H1 (cell line): ENCODE measurements around the gene PAIP1. TPM values are rescaled to one million over a fixed set of nuclear protein-coding genes. Genes with fewer than 3 reads are reported as not detected.

Source experiments
- CTCF ChIA-PET: fragments of 300-600 bp; sonication (Branson Sonifier 250); formaldehyde crosslinking; loops from one replicate; lab custom pipeline; 2021; ENCODE audit not compliant: partially characterized antibody; lab: Charles Lee
- POLR2A ChIA-PET: fragments of 300-600 bp; sonication (Branson Sonifier 250); formaldehyde crosslinking; loops from one replicate; lab custom pipeline; 2021; ENCODE audit warnings: inconsistent platforms; ENCODE audit not compliant: partially characterized antibody; lab: Charles Lee
- DNase-seq, 2 experiments: peaks; one replicate each; pipeline versions ENCODE4 v3.0.0 to v3.0.0-alpha.2; 2010 to 2022; ENCODE audit warnings: low spot score in 2 of 2, low read depth in 1 of 2, mixed read lengths in 1 of 2
- FAIRE-seq: peaks from 2 replicates; lab custom pipeline; 2011; peaks lifted over from hg19 to GRCh38; lab: Jason Lieb, UNC
- H2AFZ ChIP-seq: 2 replicates; pipeline ENCODE4 v1.8.1; 2012; ENCODE audit warnings: low read length, inconsistent platforms
- H2AK5ac ChIP-seq: 2 replicates; pipeline ENCODE4 v1.6.1; 2013; ENCODE audit warnings: low read depth, low read length
- H2BK120ac ChIP-seq: replicated peaks from 2 replicates; pipeline ENCODE3; 2013; ENCODE audit warnings: low read depth, low read length, inconsistent platforms
- H2BK12ac ChIP-seq: 2 replicates; pipeline ENCODE4 v1.6.1; 2013; ENCODE audit warnings: low read depth, low read length
- H2BK15ac ChIP-seq: 2 replicates; pipeline ENCODE4 v1.6.1; 2013; ENCODE audit warnings: low read length
- H2BK20ac ChIP-seq: 2 replicates; pipeline ENCODE4 v1.6.1; 2013; ENCODE audit warnings: low read length
- H2BK5ac ChIP-seq: 2 replicates; pipeline ENCODE4 v1.6.1; 2013; ENCODE audit warnings: low read depth, low read length
- H3K14ac ChIP-seq: 2 replicates; pipeline ENCODE4 v1.6.1; 2013; ENCODE audit warnings: inconsistent platforms; ENCODE audit not compliant: insufficient read length
- H3K18ac ChIP-seq: 2 replicates; pipeline ENCODE4 v1.6.1; 2013; ENCODE audit warnings: low read length; ENCODE audit errors: extremely low read depth
- H3K23ac ChIP-seq: 2 replicates; pipeline ENCODE4 v1.6.1; 2013; ENCODE audit warnings: inconsistent platforms; ENCODE audit not compliant: insufficient read length
- H3K23me2 ChIP-seq: 2 replicates; pipeline ENCODE4 v1.6.1; 2013; ENCODE audit warnings: low read depth, low read length
- H3K27ac ChIP-seq: 2 replicates; pipeline ENCODE4 v1.6.1; 2011; ENCODE audit warnings: low read depth, low read length, inconsistent platforms
- H3K27me3 ChIP-seq, 4 experiments: replicated peaks in 1 of 4; 1 replicate in 1 of 4; 2 replicates in 3 of 4; pipeline versions ENCODE4 v1.6.1 to v1.8.1; 2011 to 2013; ENCODE audit warnings: low read length in 3 of 4, mild to moderate bottlenecking in 3 of 4, inconsistent platforms in 2 of 4, mixed read lengths in 2 of 4, moderate library complexity in 1 of 4; ENCODE audit not compliant: control insufficient read depth in 3 of 4, insufficient read depth in 3 of 4; ENCODE audit errors: extremely low read depth in 1 of 4
- H3K36me3 ChIP-seq, 4 experiments: 2 replicates each; pipeline versions ENCODE4 v1.6.1 to v1.8.1; 2011 to 2013; ENCODE audit warnings: mild to moderate bottlenecking in 4 of 4, low read length in 3 of 4, moderate library complexity in 2 of 4, control low read depth in 1 of 4, inconsistent platforms in 1 of 4; ENCODE audit not compliant: insufficient read depth in 4 of 4, control insufficient read depth in 2 of 4
- H3K4ac ChIP-seq: replicated peaks from 2 replicates; pipeline ENCODE3; 2013; ENCODE audit warnings: low read length, low read depth, mixed read lengths, inconsistent platforms; ENCODE audit not compliant: insufficient read length
- H3K4me1 ChIP-seq, 4 experiments: replicated peaks in 1 of 4; 1 replicate in 1 of 4; 2 replicates in 3 of 4; pipeline versions ENCODE4 v1.6.1 to v1.8.1; 2011 to 2013; ENCODE audit warnings: low read length in 3 of 4, inconsistent platforms in 2 of 4, mixed read lengths in 1 of 4; ENCODE audit not compliant: insufficient read depth in 4 of 4, control insufficient read depth in 3 of 4
- H3K4me2 ChIP-seq, 2 experiments: 2 replicates each; pipeline versions ENCODE4 v1.6.1 to v1.8.1; 2011 to 2013; ENCODE audit warnings: low read depth in 2 of 2, low read length in 2 of 2, control low read depth in 1 of 2, inconsistent platforms in 1 of 2, mild to moderate bottlenecking in 1 of 2; ENCODE audit not compliant: insufficient read depth in 1 of 2
- H3K4me3 ChIP-seq, 4 experiments: fragments of 200-600, 300-600 bp in 1 of 4; sonication (generic), shearing (Covaris generic), sonication (Bioruptor Twin) in 1 of 4; 2 replicates each; pipeline versions ENCODE4 v1.5.1 to v1.8.1; 2011 to 2016; ENCODE audit warnings: low read length in 4 of 4, low read depth in 3 of 4, control low read depth in 2 of 4, inconsistent platforms in 2 of 4, mild to moderate bottlenecking in 2 of 4, mixed read lengths in 1 of 4, moderate library complexity in 1 of 4; ENCODE audit not compliant: insufficient read depth in 2 of 4; ENCODE audit errors: extremely low read depth in 1 of 4
- H3K56ac ChIP-seq: replicated peaks from 2 replicates; pipeline ENCODE3; 2013; ENCODE audit warnings: low read depth, mild to moderate bottlenecking, mixed read lengths, low read length, inconsistent platforms; ENCODE audit not compliant: insufficient read length
- H3K79me1 ChIP-seq: 2 replicates; pipeline ENCODE4 v1.6.1; 2013; ENCODE audit warnings: low read depth, low read length, control low read depth
- H3K79me2 ChIP-seq, 2 experiments: 2 replicates each; pipeline versions ENCODE4 v1.6.1 to v1.8.1; 2012 to 2013; ENCODE audit warnings: low read length in 2 of 2, mild to moderate bottlenecking in 2 of 2, inconsistent platforms in 1 of 2; ENCODE audit not compliant: insufficient read depth in 2 of 2, control insufficient read depth in 1 of 2
- H3K9ac ChIP-seq, 4 experiments: replicated peaks in 1 of 4; 1 replicate in 1 of 4; 2 replicates in 3 of 4; pipeline versions ENCODE4 v1.6.1 to v1.8.1; 2011 to 2013; ENCODE audit warnings: low read depth in 3 of 4, low read length in 3 of 4, control low read depth in 2 of 4, mild to moderate bottlenecking in 2 of 4, moderate library complexity in 2 of 4, inconsistent platforms in 1 of 4; ENCODE audit errors: extremely low read depth in 1 of 4
- H3K9me3 ChIP-seq, 2 experiments: 2 replicates each; pipeline versions ENCODE4 v1.6.1 to v1.8.1; 2012 to 2013; ENCODE audit warnings: mild to moderate bottlenecking in 2 of 2, moderate library complexity in 2 of 2, control low read depth in 1 of 2, inconsistent platforms in 1 of 2, low read depth in 1 of 2, low read length in 1 of 2, mixed read lengths in 1 of 2; ENCODE audit not compliant: insufficient read depth in 2 of 2
- H4K20me1 ChIP-seq, 2 experiments: replicated peaks in 1 of 2; 2 replicates each; pipeline versions ENCODE3 to v1.8.1; 2011 to 2013; ENCODE audit warnings: inconsistent platforms in 2 of 2, low read length in 2 of 2, mild to moderate bottlenecking in 1 of 2; ENCODE audit not compliant: insufficient read depth in 2 of 2, control insufficient read depth in 1 of 2
- H4K5ac ChIP-seq: 2 replicates; pipeline ENCODE4 v1.6.1; 2013; ENCODE audit warnings: low read length, low read depth, mixed read lengths, inconsistent platforms; ENCODE audit not compliant: insufficient read length
- H4K8ac ChIP-seq: 2 replicates; pipeline ENCODE4 v1.8.0; 2013; ENCODE audit warnings: mild to moderate bottlenecking, moderate library complexity, low read length, inconsistent platforms; ENCODE audit not compliant: insufficient read depth; ENCODE audit errors: extremely low read depth
- H4K91ac ChIP-seq: replicated peaks from 2 replicates; pipeline ENCODE3; 2013; ENCODE audit warnings: low read length, mixed read lengths, inconsistent platforms; ENCODE audit not compliant: insufficient read length
- SP2 ChIP-seq: IDR thresholded peaks from 2 replicates; pipeline ENCODE4 v1.6.1; 2012; ENCODE audit warnings: mild to moderate bottlenecking, low read length, inconsistent platforms
- SRF ChIP-seq: IDR thresholded peaks from 2 replicates; pipeline ENCODE4 v1.6.1; 2011; ENCODE audit warnings: mild to moderate bottlenecking, low read depth, low read length, moderate library complexity
- WGBS, 2 experiments: shearing (Covaris generic) in 1 of 2; methylation state at CpG; one replicate each; pipeline versions ENCODE4 v1.1.6 to v1.1.7; 2013 to 2015; ENCODE audit warnings: low lambda C conversion rate in 2 of 2, mixed read lengths in 2 of 2, inconsistent platforms in 1 of 2, low coverage in 1 of 2, missing lambda C conversion rate in 1 of 2; ENCODE audit not compliant: insufficient replicate concordance in 2 of 2, insufficient coverage in 1 of 2, insufficient read length in 1 of 2; ENCODE audit errors: extremely low coverage in 1 of 2, missing lambda C conversion rate in 1 of 2; 5-methylcytosine and 5-hydroxymethylcytosine counted together
- polyA plus RNA-seq, 7 experiments: library from polyadenylated mRNA; depleted of rRNA in 3 of 7; stranded (reverse) in 5 of 7; unstranded in 2 of 7; fragments of >200 nt in 5 of 7; fragments of 200-250 nt in 2 of 7; gene quantifications; 1 replicate in 5 of 7; 2 replicates in 1 of 7; 4 replicates in 1 of 7; pipeline versions ENCODE4 v1.2.1 to v1.2.3, GENCODE V29; 2011 to 2013; ENCODE audit warnings: missing spikeins in 2 of 7, mixed read lengths in 2 of 7
- total RNA-seq: library from RNA; stranded (reverse); fragmentation: NEBNext Ultra II Directional; extraction: Animal tissue kit (Norgen Biotek cat#: 25700); gene quantifications from 2 replicates; pipeline ENCODE4 v1.2.1, GENCODE V29; 2021

PAIP1 gene
- total and polyA plus RNA-seq, 2 of the 8 experiments (the other 6 are each of a cell fraction or from before 2014, with no cell fraction given) = 62.9 to 89.5 TPM

GRCh38 chr5:43581398-43581797 is 24.5 kb upstream of the PAIP1 start:
- H3K27me3 ChIP-seq = no peaks in the 10 kb centered on the region
- H3K9ac ChIP-seq = no peak overlapping the region
- no peak overlapping the region for H2BK20ac ChIP-seq
- no peak overlapping the region for H4K91ac ChIP-seq
- H3K36me3 ChIP-seq = peaks cover 0 to 2% (median 0%) of the 10 kb centered on the region in 4 experiments; a peak in 2 of 8 replicates
- H3K27ac ChIP-seq = no peak overlapping the region
- H2BK120ac ChIP-seq = no peak overlapping the region
- H2BK15ac ChIP-seq = no peak overlapping the region
- H3K4ac ChIP-seq = no peak overlapping the region
- H3K4me3 ChIP-seq = no peak overlapping the region
- H3K56ac ChIP-seq = no peak overlapping the region
- H4K8ac ChIP-seq = no peak overlapping the region
- DNase-seq = no peak
- H4K5ac ChIP-seq = no peak overlapping the region
- H3K79me2 ChIP-seq = no peaks in the 10 kb centered on the region
- CTCF ChIA-PET = no interaction called here
- H3K4me2 ChIP-seq = no peak overlapping the region
- POLR2A ChIA-PET = no interaction called here
- H3K18ac ChIP-seq = no peak overlapping the region
- H3K14ac ChIP-seq = no peak overlapping the region
- no peak overlapping the region for H2AFZ ChIP-seq
- no peak overlapping the region for H2AK5ac ChIP-seq
- no peak overlapping the region for H3K23ac ChIP-seq
- no peak for TF ChIP-seq SP2
- no peak for TF ChIP-seq SRF
- no peaks in the 10 kb centered on the region for H3K4me1 ChIP-seq
- H2BK12ac ChIP-seq = no peak overlapping the region
- H4K20me1 ChIP-seq = no peaks in the 10 kb centered on the region
- WGBS, 2 experiments = 90% methylated on average over 1 of the region's 1 CpG; no CpG with 5 or more reads in 1 of the 2 experiments
- H3K9me3 ChIP-seq = peaks cover 9 to 12% of the 10 kb centered on the region in 2 experiments
- FAIRE-seq = no peak
- H3K79me1 ChIP-seq = no peaks in the 10 kb centered on the region
- no peaks in the 10 kb centered on the region for H3K23me2 ChIP-seq
- H2BK5ac ChIP-seq = no peak overlapping the region
